HCEC 1CT (cell line): Measurements from ENCODE around the gene RNF138.
A peak's percentile ranks its signal among the peaks of the same experiment; 100 is the strongest.
"Not testable (repeated sequence)": the region's sequence is repeated elsewhere in the genome, so short reads cannot be mapped to it uniquely, and the experiment has no call there.

ENCODE experiments used
- DNase-seq: peaks from one replicate; pipeline ENCODE4 v3.0.0-alpha.2; 2017

Gene RNF138

DNA sequence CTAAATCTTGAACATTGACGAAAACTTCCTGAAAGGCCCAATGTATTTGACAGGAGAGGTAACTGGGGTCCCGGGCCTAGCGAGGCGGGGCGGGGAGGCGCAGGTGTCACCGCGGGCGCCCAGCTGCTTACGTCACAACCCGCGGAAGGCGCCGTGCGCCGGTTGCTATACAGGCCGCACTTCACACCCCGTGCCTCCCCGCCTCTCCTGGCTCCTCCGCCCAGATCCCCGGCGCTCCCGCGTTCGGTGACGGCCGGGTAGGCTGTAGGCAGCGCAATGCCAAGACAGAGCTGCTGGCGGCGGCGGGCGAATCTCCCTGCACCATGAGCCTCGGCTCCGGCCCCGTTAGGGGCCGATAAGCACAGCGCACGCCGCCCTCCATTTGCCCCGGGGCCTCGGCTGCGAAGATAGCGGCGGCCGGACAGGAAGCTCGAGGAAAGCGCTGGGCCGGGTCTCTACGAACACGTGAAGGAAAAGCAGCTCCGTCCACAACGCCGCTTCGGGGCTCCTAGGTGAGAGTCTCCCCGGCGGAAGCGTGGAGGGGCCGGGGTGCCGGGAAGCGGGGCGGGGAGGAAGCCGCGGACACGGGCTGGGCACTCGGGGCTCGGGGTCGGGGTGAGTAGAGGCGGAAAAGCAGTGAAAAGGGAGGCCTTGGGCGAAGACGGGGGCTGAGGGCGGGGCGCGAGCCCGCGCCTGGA lies at the start of gene RNF138:
Gene RNF138, plus strand, starts transcription at position 151 of the 698 bp plus-strand sequence. CDS start 903 bp downstream, outside the sequence.
- peak; percentile 86 for DNase-seq

DNA sequence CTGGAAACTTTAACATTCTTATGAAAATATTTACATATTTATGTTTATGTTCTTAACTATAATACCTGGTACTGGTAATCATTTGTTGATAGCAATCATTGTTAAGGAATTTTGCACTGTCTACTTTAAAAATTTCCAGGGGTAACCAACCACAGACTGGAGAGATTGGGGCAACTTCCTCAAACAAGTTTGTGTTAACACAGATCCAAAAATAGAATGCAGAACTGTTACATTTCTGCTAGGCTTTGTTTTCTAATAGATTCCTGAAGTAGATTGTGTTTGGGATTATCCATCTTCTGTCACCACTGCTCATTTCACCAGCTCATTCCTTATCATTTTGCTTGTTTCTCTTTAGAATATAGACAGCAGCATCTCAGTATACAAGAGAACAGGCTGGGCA lies 49.3 kb upstream of the RNF138 start:
- DNase-seq, result no peak

DNA sequence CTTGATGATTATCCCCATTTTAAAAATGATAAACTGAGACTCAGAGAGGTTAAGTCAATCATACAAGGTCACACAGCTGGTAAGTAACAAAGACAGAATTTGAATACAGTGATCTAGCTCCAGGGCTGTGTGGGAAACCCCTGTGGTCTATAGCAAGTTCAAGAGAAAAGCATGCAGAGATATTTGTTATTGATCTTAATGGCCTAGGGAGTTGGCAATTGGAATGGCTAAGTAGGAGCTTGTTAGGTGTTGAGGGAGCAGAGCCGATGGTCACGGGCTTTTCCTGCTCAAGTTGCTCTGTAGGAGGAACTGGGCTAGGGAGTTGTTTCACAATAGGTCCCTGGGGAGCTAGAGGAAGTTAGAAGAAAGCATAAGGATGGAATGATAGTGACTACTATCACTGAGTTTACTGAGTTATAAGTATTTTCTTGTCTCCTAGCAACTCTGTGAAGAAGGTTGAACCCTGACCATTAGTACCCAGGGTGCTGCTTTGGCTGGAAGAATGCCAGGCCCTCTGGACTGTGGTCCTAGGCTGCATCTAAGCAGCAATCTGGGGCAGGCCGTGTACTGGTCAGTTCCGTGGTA lies 43.1 kb upstream of the RNF138 start:
- no peak for DNase-seq

DNA sequence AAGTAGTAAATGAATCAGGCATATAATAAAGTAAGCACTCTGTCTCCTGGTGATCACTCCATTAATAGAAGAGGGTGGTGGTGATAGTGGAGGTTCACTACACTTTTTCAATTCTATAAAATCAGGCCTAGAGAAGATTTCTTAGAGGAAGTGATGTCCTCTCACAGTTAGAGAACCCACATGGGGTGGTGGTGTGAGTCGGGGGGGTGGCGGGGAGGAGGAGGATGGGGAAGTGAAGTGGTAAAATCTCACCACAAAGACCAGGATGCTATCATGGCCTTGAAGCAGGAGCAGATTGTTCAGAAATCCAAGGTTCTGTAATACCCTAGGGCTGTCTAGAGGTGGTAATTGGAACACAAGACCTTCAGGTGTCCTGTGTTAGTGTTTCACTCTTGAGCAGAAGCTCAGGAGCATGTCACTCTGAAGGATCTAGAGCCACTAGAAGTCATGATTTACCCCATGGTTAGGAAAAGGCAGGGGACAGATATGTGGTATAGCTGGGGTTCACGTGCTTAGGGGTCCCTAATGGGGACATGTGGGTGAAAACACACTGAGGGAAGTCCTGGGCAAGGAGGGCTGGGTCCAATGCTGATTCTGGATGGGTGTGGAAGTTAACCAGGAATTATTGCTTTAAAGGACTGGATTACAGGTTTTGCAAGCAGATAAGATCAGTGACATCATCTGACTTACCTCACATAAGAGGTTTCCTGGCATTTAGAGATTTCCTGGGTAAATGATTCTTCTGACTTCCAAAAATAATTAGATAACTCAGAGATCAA lies 42.1 kb upstream of the RNF138 start:
- no peak for DNase-seq

GRCh38 chr18:32056613-32057358 lies 34.9 kb upstream of the RNF138 start:
- DNase-seq, result no peak

DNA sequence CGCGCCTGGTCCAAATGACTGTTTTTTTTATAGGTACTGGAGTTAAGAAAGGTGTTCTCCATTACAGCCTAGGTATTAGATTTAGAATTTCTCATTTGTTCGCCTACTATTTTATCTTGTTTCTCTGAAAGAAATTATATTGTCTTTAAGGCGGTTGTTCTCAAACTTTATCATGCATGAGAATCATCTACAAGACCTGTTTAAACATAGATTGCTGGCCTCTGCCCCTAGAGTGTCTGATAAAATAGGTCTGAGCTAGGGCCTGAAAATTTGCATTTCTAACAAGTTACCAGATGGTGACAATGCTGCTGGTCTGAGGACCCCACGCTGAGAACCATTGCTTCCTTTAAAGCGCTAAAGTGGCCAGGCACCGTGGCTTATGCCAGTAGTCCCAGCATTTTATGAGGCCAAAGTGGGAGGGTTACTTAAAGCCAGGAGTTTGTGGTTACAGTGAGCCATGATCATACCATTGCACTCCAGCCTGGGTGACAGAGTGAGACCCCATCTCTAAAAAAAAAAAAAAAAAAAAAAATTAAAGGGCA lies 34.0 kb upstream of the RNF138 start:
- no peak for DNase-seq

- no peak for DNase-seq
Measured at GRCh38 chr18:32060026-32060425, 31.6 kb upstream of the RNF138 start.

GRCh38 chr18:32067375-32068167 lies 24.1 kb upstream of the RNF138 start:
- DNase-seq, result no peak

- DNase-seq, result no peak
Measured at GRCh38 chr18:32072321-32072720, 19.4 kb upstream of the RNF138 start.

DNA sequence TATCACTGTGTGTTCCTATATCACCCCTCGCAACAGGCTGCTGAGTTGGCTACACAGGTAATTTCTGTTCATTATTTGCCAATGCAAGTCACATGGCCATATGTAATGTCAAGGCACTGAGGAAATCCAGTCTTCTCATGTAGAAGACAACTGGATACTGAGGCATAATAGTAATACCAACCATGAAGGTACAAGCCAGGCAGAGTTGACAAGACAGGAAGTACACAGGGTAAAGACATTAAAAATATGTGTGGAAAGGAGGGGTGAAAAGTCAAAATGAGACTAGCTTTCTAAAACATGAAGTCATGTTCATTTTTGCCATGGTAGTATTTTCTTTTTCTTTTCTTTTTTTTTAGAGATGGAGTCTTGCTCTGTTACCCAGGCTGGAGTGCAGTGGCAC lies 17.5 kb upstream of the RNF138 start:
- no peak for DNase-seq

- no peak for DNase-seq
Measured at GRCh38 chr18:32078845-32079244, 12.8 kb upstream of the RNF138 start.

- no peak for DNase-seq
Measured at GRCh38 chr18:32081881-32082280, 9.8 kb upstream of the RNF138 start.

DNA sequence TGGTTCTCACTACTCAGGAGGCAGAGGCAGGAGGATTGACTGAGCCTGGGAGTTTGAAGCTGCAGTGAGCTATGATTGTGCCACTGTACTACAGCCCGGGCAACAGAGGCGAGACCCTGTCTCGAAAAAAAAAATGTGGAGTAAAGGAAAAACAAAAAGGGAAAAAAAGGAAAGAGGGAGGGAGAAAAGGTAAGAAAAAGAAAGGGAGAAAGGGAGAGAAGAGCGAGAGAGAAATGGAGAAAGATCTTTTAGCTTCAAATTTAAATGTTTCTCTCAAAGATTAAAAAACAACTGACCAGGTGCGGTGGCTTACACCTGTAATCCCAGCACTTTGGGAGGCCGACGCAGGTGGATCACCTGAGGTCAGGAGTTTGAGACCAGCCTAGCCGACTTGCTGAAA lies 7.9 kb upstream of the RNF138 start:
- DNase-seq, result no peak

- peak; percentile 89 for DNase-seq
Measured at GRCh38 chr18:32086881-32087280, 4.8 kb upstream of the RNF138 start.

GRCh38 chr18:32090831-32091230 lies 843 bp upstream of the RNF138 start:
- not testable (repeated sequence) for DNase-seq

DNA sequence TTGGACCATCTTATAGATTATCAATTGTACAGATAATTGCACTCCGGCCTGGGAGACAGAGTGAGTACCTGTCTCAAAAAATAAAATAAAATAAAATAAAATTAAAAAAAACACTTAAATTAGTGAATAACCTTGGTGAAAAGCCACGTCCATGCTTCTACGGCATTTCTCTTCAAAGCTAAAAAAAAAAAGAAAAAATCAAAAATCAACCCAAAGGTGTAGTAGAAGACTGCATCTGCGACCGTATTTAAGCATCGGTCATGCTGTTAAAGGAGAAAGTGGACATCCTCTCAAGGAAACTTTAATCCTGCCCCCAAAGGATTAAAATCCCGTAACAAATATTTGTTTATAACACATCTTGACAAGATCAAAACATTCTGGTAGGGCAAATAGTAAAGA lies 350 bp upstream of the RNF138 start:
- no peak for DNase-seq

GRCh38 chr18:32092422-32093101 lies 888 bp downstream of the RNF138 start:
- DNase-seq, result peak; percentile 96

DNA sequence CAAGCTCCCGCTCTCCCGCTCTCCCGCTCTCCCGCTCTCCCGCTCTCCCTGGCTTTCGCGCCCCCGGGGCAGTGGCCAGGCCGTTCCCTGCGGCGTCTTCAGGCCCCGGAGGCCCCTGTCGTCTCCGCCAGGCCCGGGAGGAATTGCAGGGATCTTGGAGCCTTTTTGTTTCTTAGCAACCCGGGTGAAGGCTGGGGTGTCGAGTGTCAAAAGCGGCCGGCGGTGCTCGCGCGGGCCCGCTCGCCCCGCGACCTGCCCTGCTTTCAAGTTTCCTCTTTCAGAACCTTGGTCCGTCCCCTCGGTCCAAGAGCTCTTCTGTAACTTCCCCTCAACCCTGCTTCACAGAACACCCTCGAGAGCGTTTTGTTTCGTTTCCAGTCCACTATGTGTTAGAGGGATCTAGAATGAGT lies 1.4 kb downstream of the RNF138 start:
- peak; percentile 62 for DNase-seq

DNA sequence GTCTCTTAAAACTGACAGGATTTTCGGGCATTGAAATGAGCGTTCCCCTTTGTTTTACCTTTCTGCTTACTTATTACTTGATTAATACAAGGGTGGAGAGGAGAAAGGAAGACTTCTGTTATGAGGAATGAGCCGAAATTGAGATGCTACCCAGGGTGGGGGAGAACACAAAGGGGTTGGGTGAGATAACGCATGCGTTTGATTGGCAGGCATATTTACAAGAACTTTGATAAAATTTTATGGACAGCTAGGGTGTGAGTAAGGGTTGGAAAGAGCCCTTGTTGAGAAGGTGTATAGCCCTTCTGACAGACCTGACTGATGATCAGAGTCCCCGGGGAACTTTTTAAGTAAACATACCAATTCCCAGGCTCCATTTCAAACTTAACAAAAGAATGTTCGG lies 1.8 kb downstream of the RNF138 start:
- DNase-seq, result no peak

DNA sequence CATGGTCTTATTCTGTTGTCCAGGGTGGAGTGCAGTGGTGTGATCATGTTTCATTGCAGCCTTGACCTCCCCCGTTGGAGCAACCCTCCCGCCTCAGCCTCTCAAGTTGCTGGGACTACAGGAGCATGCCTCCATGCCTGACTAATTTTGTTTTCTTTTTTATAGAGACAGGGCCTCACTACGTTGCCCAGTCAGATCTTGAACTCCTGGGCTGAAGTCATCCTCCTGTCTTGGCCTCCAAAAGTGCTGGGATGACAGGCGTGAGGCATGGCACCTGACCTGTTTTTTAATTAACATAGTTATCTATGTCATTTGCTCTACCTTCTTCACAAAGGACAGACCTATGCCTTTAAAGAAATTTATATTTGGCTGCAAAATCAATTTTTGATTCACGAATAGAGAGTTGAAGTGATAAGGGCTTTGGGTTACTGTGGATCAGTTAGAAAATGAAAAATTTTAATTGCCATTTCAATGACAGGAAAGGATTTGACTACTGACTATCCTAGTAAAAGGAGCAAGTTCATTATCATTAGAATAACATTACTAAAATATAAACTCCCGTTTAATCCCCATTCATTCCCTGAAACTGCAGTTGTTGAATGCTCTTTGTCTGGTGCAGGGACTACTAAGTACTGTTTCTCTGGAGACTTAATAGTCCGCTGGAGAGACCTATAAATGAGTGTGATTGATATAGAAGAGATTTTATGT lies 3.7 kb downstream of the RNF138 start:
- no peak for DNase-seq

DNA sequence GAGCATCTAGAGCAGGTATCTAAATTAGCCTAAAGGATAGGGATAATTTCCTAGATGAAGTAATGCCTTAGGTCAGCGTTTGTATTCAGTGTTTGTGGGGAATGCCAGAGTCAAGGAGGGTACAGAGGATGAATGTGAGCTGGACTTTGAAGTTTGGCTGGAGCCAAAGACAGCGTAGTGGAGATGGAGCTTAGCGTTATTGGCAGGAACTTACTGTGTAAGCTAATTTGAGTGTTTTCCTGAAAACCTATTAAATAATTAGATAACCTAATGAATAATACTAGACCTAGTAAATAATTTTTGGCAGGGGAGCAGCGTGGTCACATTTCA lies 4.2 kb downstream of the RNF138 start:
- DNase-seq, result no peak
